ENCODE measurements around the gene TRIM73. TPM values are rescaled to one million over a fixed set of nuclear protein-coding genes. Genes with fewer than 3 reads are reported as not detected.
"Not testable (repeated sequence)": the region's sequence is repeated elsewhere in the genome, so short reads cannot be mapped to it uniquely, and the experiment has no call there.

Gene TRIM73
- total RNA-seq, 1 experiment from 2014 or later, result 0.50 TPM

- in situ Hi-C loops (cut with HindIII; ENCODE audit: low pct_unique_long_range_greater_than_20kb, low sequenced_read_pairs); DNase-seq (ENCODE audit: low read depth, low spot score): not testable (repeated sequence)
These were observed 15.4 kb downstream of the TRIM73 start for GRCh38 chr7:75410823-75411173.

DNA sequence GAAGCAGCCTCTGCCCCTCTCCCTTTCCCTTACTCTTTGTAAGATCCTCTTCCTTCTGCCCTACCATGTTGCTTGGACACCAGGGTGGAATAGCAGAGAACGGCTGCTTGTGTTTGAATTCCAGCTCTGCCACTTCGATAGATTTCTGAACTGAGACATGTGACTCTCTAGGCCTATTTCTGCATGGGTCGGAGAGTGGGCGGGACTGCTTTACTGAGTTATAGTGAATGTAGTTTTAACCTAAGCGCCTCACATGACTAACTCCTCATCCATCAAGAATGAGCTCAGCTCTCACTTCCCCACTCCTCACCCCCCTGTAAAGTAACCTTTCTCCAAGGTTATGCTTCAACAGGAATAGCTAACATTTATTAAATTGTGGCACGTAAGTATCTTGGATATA lies 18.8 kb downstream of the TRIM73 start:
- in situ Hi-C loops (cut with HindIII; ENCODE audit: low pct_unique_long_range_greater_than_20kb, low sequenced_read_pairs); DNase-seq (ENCODE audit: low read depth, low spot score): not testable (repeated sequence)

GRCh38 chr7:75414708-75415427 lies 19.4 kb downstream of the TRIM73 start:
- in situ Hi-C loops (cut with HindIII; ENCODE audit: low pct_unique_long_range_greater_than_20kb, low sequenced_read_pairs), result not testable (repeated sequence)
- DNase-seq (ENCODE audit: low read depth, low spot score), result peak; percentile 34

- DNase-seq (ENCODE audit: low read depth, low spot score); in situ Hi-C loops (cut with HindIII; ENCODE audit: low pct_unique_long_range_greater_than_20kb, low sequenced_read_pairs): not testable (repeated sequence)
These were observed 20.0 kb downstream of the TRIM73 start for GRCh38 chr7:75415428-75415817.

- in situ Hi-C loops (cut with HindIII; ENCODE audit: low pct_unique_long_range_greater_than_20kb, low sequenced_read_pairs), result not testable (repeated sequence)
These were observed 20.5 kb downstream of the TRIM73 start for GRCh38 chr7:75415829-75416373.

DNA sequence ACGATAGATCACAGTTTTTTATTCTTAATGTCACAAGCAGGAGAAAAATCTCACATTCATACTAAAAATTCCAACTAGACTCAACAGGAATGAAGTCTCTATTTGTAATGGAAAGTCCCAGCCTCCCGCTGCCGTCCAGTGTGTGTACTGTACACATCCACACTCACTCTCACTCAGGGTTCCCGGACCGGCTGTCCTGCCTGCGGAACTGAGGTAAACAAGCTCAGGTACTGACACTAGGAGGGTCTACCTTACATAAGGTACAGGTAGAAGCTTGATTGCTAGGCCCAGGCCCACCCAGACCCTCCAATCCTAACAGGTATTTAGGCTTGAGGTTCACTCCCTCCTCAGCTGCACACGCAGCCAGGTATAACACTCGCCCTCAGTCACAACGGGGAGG lies 21.4 kb downstream of the TRIM73 start:
- DNase-seq (ENCODE audit: low read depth, low spot score); in situ Hi-C loops (cut with HindIII; ENCODE audit: low pct_unique_long_range_greater_than_20kb, low sequenced_read_pairs): not testable (repeated sequence)

More at GRCh38 chr7:75415829-75416373, 20.5 kb downstream of the TRIM73 start:
- DNase-seq (ENCODE audit: low read depth, low spot score), result not testable (repeated sequence)

DNA sequence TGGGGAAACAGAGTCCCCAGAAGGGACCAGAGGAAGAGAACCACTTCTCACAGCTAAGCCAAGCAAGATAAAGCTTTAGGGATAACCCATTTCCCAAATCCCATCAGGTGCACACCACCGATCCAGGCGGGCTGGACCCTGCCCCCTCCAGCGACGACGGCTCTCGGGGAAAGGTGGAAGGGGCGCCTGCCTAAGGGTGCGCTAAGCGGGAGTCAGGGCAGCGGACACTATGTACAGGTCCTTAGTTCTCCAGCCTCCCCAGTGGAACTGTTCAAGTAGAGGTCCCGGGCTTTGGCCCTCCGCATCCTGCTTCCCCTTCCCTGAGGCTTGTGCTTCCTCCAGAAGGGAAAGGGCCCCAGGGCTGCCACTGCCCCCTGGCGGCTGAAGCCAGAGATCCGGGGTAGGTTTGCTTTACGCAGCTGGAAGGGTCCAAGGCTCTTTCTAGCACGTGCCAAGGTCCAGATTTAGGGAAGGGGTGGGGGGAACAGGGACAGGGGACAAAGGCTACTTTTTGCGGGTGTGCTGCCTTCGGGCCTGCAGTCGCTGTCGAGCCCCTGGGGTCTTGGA lies 22.9 kb downstream of the TRIM73 start:
- DNase-seq (ENCODE audit: low read depth, low spot score); in situ Hi-C loops (cut with HindIII; ENCODE audit: low pct_unique_long_range_greater_than_20kb, low sequenced_read_pairs): not testable (repeated sequence)

DNA sequence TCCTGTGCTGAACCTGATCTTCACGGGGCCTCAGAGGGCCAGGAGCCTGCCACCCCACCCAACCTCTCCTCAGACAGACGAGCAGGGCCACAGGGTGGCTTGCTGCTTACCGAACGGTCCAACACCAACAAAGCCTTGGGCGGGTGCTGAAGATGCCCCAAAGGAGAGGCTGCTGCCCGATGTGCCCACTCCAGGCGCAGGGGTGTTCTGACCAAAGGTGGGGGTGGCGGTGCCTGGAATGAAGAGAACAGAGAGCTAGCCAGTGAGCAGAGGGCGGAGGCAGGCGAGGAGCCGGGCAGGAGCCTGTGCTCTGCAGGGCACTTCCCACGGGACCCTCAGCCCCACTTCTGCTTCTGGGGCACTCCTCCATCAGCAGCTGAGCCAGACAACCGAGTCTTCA lies 23.8 kb downstream of the TRIM73 start:
- DNase-seq (ENCODE audit: low read depth, low spot score); in situ Hi-C loops (cut with HindIII; ENCODE audit: low pct_unique_long_range_greater_than_20kb, low sequenced_read_pairs): not testable (repeated sequence)

DNA sequence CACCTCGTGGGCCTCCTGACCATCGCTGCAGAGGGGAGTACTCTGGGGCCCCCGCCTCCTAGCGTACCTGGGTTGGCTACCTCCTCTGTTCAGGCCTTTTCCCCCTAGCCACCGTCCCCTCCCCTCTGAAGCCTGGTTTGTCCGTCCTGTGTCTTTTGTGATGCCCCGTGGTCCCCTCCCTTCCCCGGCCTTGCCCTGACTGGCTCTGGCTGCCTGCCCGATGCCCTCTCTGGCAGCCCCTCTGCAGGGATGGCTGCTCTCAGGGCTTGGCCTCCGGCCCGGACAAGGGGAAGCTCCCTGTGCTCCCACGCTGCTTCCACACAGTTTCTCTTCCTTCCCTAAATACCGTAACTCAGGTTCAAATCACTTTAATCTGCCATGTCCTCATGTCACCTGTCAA lies 24.3 kb downstream of the TRIM73 start:
- DNase-seq (ENCODE audit: low read depth, low spot score); in situ Hi-C loops (cut with HindIII; ENCODE audit: low pct_unique_long_range_greater_than_20kb, low sequenced_read_pairs): not testable (repeated sequence)

DNA sequence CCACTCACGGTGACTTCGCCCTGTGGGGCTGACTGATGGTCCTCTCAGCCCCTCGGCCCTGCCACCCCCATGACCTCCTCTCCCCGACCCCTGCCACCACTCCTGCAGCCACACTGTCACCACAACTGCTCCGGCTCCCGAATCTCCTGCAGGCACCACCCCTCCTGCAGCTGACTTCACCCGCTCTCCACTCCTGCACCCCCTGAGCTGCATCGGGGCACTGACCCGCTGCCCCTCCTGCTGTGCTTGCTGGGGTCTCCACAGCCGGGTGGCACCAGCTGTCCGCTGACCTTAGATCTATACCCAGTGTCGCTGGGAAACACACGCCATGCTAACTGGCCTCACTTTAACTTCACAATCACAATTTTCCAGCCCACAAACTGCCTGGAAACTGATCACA lies 24.7 kb downstream of the TRIM73 start:
- DNase-seq (ENCODE audit: low read depth, low spot score); in situ Hi-C loops (cut with HindIII; ENCODE audit: low pct_unique_long_range_greater_than_20kb, low sequenced_read_pairs): not testable (repeated sequence)

DNA sequence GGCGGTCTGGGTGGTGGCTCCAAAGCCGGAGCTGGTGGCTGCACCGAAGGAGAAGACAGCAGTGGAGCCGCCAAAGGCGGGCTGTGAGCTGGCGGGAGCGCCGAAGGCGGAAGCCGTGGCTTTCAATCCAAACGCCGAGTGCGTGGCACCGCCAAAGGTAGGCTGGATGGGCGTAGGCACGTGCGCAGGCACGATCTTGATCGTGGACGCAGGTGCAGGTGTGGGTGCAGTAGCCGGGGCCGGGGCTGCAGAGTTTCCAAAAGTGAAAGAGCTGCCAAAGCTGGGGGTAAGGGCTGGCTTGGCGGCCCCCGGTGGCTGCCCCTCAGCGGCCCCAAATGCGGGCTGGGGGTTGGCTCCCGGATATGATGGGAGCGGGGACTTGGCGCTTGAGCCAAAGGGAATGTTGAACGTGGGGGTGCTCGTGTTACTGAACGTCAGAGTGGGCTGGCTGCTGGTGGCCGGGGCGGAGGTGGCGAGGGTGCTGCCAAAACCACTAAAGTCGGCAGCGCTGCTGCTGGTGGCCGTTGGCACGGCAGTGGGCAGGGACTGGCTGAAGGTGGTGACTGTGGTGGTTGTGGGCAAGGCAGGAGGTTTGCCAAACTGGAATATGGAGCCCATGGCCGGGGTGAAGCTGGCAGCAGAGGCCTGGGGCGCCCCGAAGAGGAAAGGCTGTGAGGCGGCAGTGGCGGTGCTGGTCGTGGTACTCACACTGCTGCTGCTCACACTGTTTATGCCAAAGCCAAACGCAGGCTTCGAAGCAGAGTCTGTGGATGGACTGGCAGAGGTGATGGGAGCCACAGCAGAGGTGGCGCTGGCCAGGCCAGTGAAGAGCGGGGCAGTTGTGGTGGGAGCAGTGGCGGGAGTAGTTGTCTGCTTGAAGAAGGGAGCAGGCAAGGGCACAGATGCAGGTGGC lies 26.6 kb downstream of the TRIM73 start:
- in situ Hi-C loops (cut with HindIII; ENCODE audit: low pct_unique_long_range_greater_than_20kb, low sequenced_read_pairs); DNase-seq (ENCODE audit: low read depth, low spot score): not testable (repeated sequence)

DNA sequence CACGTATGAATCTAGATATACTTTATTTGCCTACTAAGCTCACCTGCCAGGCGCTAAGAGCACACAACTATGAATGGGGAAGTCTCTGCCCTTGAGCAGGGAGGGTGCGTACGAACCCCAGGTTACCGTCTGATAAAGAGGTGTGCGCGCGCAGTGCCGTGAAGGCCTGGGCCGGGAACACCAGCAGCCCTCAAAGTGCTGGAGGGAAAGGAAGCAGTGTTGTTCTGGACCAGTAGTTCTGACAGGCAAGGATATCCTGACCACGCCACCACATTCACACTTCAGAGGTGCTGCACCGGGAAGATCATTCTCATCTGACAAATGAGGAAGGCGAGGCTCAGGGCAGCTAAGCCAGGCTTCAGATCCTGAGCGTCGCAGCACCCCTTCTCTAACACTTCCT lies 28.1 kb downstream of the TRIM73 start:
- in situ Hi-C loops (cut with HindIII; ENCODE audit: low pct_unique_long_range_greater_than_20kb, low sequenced_read_pairs); DNase-seq (ENCODE audit: low read depth, low spot score): not testable (repeated sequence)

DNA sequence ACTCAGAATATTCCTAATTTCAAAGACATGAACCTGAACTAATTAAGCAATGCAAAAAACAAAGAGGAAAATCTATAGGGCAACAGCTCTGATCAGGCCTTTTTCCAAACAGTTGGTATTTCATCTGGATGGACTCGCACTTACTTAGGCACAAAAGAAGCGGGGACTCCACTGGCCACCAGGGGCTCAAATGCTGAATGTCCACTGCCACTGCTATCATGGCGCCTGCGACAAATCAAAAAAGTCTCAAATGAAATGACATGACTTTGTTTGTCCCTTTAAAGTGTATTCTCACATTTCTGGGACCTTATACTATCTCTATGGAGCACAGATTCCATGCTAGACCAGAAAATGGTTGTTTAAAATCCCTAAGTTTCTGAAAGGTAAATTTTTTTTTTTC lies 43.6 kb downstream of the TRIM73 start:
- in situ Hi-C loops (cut with HindIII; ENCODE audit: low pct_unique_long_range_greater_than_20kb, low sequenced_read_pairs); DNase-seq (ENCODE audit: low read depth, low spot score): not testable (repeated sequence)

- in situ Hi-C loops (cut with HindIII; ENCODE audit: low pct_unique_long_range_greater_than_20kb, low sequenced_read_pairs); DNase-seq (ENCODE audit: low read depth, low spot score): not testable (repeated sequence)
These were observed 46.7 kb downstream of the TRIM73 start for GRCh38 chr7:75442101-75442464.

DNA sequence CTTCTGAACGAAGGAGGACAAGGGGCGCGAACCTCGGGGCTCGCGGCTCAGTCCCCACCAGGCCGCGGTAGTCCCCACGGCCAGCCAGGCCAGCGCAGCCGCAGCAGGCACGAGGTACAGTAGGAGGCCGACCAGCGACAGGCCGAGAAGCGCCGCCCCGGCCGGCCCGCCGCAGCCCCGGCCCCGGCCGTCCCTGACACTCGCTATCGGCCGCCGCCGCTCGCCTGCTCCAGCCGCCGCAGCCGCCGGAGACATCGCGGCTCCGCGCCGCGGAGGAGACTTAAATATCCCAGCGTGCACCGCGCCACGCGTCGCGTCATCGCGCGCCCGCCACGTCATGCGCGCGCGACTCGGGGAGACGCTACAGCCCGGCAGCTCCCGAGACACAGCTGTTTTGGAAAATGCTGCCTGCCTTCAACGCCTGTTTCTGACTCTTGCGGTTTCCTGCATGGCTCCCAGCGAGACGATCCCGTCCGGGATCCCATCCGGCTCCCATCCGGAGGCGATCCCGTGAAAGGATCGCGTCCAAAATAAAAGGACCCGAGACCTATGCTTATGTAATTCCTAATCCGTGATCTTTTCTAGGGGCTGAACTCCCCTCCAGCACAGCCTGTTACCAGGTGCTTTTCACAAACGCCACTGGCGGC lies 47.2 kb downstream of the TRIM73 start:
- peak; percentile 44 for DNase-seq (ENCODE audit: low read depth, low spot score)

DNA sequence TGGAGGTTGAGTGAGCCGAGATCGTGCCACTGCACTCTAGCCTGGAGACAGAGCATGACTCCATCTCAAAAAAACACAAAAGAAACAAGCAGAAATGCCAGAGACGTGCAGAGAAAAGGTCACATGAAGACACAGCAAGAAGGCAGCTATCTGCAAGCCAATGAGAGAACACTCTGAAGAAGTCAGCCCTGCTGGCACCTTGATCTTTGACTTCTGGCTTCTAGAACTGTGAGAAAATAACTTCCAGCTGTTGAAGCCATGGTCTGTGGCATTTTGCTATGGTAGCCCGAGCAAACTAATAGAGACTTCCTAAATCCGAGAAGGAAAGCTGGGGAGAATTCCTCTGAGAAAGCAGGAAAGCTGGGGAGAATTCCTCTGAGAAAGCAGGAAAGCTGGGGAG lies 54.5 kb downstream of the TRIM73 start:
- in situ Hi-C loops (cut with HindIII; ENCODE audit: low pct_unique_long_range_greater_than_20kb, low sequenced_read_pairs); DNase-seq (ENCODE audit: low read depth, low spot score): not testable (repeated sequence)

More for the DNA sequence above, 47.2 kb downstream of the TRIM73 start:
- in situ Hi-C loops (cut with HindIII; ENCODE audit: low pct_unique_long_range_greater_than_20kb, low sequenced_read_pairs), result not testable (repeated sequence)

GRCh38 chr7:75452494-75452955 lies 57.1 kb downstream of the TRIM73 start:
- in situ Hi-C loops (cut with HindIII; ENCODE audit: low pct_unique_long_range_greater_than_20kb, low sequenced_read_pairs); DNase-seq (ENCODE audit: low read depth, low spot score): not testable (repeated sequence)
